Stomach (tissue), 9 donors: Measurements from ENCODE around the gene PSMD3. TPM values are rescaled to one million over a fixed set of nuclear protein-coding genes. Genes with fewer than 3 reads are reported as not detected.

ENCODE experiments used
- DNase-seq, 2 donors: peaks; one replicate each; pipeline versions ENCODE4 v3.0.0 to v3.0.0-alpha.2; 2013 to 2019
- H3K27ac ChIP-seq, 5 donors: fragments of 200-600 bp in 4 of 5; sonication (generic) in 4 of 5; one replicate each; pipeline ENCODE4 v1.5.1; 2013 to 2019; ENCODE audit warnings: mild to moderate bottlenecking in 1 of 5, moderate library complexity in 1 of 5
- H3K27me3 ChIP-seq, 3 donors: fragments of 200-600 bp; sonication (generic); one replicate each; pipeline ENCODE4 v1.5.1; 2017 to 2019; ENCODE audit warnings: mixed run types in 1 of 3
- H3K36me3 ChIP-seq, 4 donors: fragments of 200-600 bp; sonication (generic); 1 replicate in 3 of 4; 2 replicates in 1 of 4; pipeline ENCODE4 v1.5.1; 2016 to 2019
- H3K4me1 ChIP-seq, 4 donors: fragments of 200-600 bp; sonication (generic); one replicate each; pipeline ENCODE4 v1.5.1; 2016 to 2019
- H3K4me3 ChIP-seq, 4 donors: fragments of 200-600 bp; sonication (generic) in 3 of 4; one replicate each; pipeline ENCODE4 v1.5.1; 2016 to 2019; ENCODE audit warnings: mild to moderate bottlenecking in 1 of 4
- H3K9me3 ChIP-seq, 4 donors: fragments of 200-600 bp; sonication (generic); one replicate each; pipeline ENCODE4 v1.5.1; 2016 to 2019
- CTCF ChIP-seq, 7 experiments: fragments of 450-650 bp in 4 of 7; fragments of 200-600 bp in 3 of 7; sonication (generic) in 3 of 7; IDR thresholded peaks; one replicate each; pipeline ENCODE4 v1.5.1; 2016 to 2019; ENCODE audit warnings: antibody characterized with exemption in 7 of 7, control low read depth in 2 of 7, mild to moderate bottlenecking in 1 of 7
- EP300 ChIP-seq: sonication (generic); formaldehyde crosslinking; IDR thresholded peaks from one replicate; pipeline ENCODE4 v1.6.1; 2017; ENCODE audit warnings: antibody characterized with exemption
- POLR2A ChIP-seq, 4 donors: fragments of 450-650 bp; IDR thresholded peaks; one replicate each; pipeline ENCODE4 v1.6.1; 2016; ENCODE audit warnings: antibody characterized with exemption in 4 of 4, control low read depth in 2 of 4, mild to moderate bottlenecking in 1 of 4, moderate library complexity in 1 of 4
- POLR2AphosphoS5 ChIP-seq, 3 donors: sonication (generic); formaldehyde crosslinking; IDR thresholded peaks; one replicate each; pipeline ENCODE4 v1.6.1; 2016; ENCODE audit warnings: antibody characterized with exemption in 3 of 3
- WGBS, 5 donors: extraction: QIAGEN DNeasy Blood & Tissue Kit in 3 of 5; methylation state at CpG; one replicate each; pipeline versions ENCODE4 v1.1.5 to v1.1.7; 2013 to 2018; 5-methylcytosine and 5-hydroxymethylcytosine counted together
- intact Hi-C: fragments of 100-400 bp; cut with DNase I; formaldehyde crosslinking; loops from one replicate; pipeline ENCODE4 v1.15.1; 2023; ENCODE audit warnings: low total_unique reads
- polyA plus RNA-seq, 3 donors: library from polyadenylated mRNA; stranded (reverse); fragments of 200-250 nt; gene quantifications; one replicate each; pipeline ENCODE4 v1.2.3, GENCODE V29; 2013
- total RNA-seq, 5 donors: library from RNA; depleted of rRNA; stranded (reverse); fragments of >200 nt; gene quantifications; one replicate each; pipeline versions ENCODE4 v1.1.0 to v1.2.3, GENCODE V29; 2014 to 2016
- donor health status: healthy with polysubstance abuse.
- donor health status: Bipolar disorder and iron deficiency.
- donor health status: healthy.

Gene PSMD3
- total and polyA plus RNA-seq, 8 donors, result 13.4 to 140 (median 47.3) TPM

- Histone ChIP-seq H3K36me3 (peaks cover 47 to 82% (median 77%) of the 10 kb centered on the region in 4 donors), H3K27ac (peak overlapping the region; percentile 25 to 77 (median 69)), H3K4me3 (peak overlapping the region in 2 of 4 donors; percentile 5 to 13), H3K9me3 (no peaks in the 10 kb centered on the region), H3K4me1 (peaks cover 63 to 88% (median 71%) of the 10 kb centered on the region in 4 donors), H3K27me3 (no peaks in the 10 kb centered on the region)
- DNase-seq, result peak; percentile 61 to 79
- WGBS, 5 donors, result 29 to 67% (median 53%) methylated on average over 15 to 19 of the region's 19 CpGs
- no peak for TF ChIP-seq EP300
- no peak for TF ChIP-seq CTCF (IDR thresholded peaks at IDR 0.05)
- TF ChIP-seq POLR2AphosphoS5 (IDR thresholded peaks at IDR 0.05), result peak in 1 of 3 donors; percentile 14
- TF ChIP-seq POLR2A (IDR thresholded peaks at IDR 0.05), result no peak
- intact Hi-C loops, result loop anchor here (10.0 kb wide), 1 partner anchor 62 kb away; no protein-coding TSS in a partner anchor
These were observed 42.4 kb downstream of the PSMD3 start for GRCh38 chr17:40022961-40023541.

GRCh38 chr17:40023590-40024292 is 43.1 kb downstream of the PSMD3 start:
- intact Hi-C loops, result loop anchor here (10.0 kb wide), 1 partner anchor 61 kb away; no protein-coding TSS in a partner anchor
- peak; percentile 81 to 89 for DNase-seq
- 45 to 53% (median 50%) methylated on average over 10 of the region's 10 CpGs for WGBS, 5 donors
- H3K9me3 ChIP-seq, result no peaks in the 10 kb centered on the region
- H3K27ac ChIP-seq, result peak overlapping the region; percentile 25 to 77 (median 69)
- peaks cover 56 to 81% (median 64%) of the 10 kb centered on the region in 4 donors for H3K4me1 ChIP-seq
- H3K27me3 ChIP-seq, result no peaks in the 10 kb centered on the region
- TF ChIP-seq POLR2AphosphoS5 (IDR thresholded peaks at IDR 0.05), result peak in 2 of 3 donors; percentile 8 to 26
- TF ChIP-seq CTCF (IDR thresholded peaks at IDR 0.05), result no peak
- H3K36me3 ChIP-seq, result peaks cover 54 to 89% (median 83%) of the 10 kb centered on the region in 4 donors
- peak overlapping the region in 1 of 4 donors; percentile 13 for H3K4me3 ChIP-seq

GRCh38 chr17:40024901-40025300 is 44.3 kb downstream of the PSMD3 start:
- TF ChIP-seq EP300 (no peak), CTCF (IDR thresholded peaks at IDR 0.05) (no peak), POLR2A (IDR thresholded peaks at IDR 0.05) (no peak)
- H3K36me3 ChIP-seq, result peaks cover 58 to 91% (median 85%) of the 10 kb centered on the region in 4 donors

GRCh38 chr17:40025559-40025958 is 45.0 kb downstream of the PSMD3 start:
- no peak for DNase-seq
- peaks cover 47 to 64% (median 52%) of the 10 kb centered on the region in 4 donors for H3K4me1 ChIP-seq
- no peaks in the 10 kb centered on the region for H3K27me3 ChIP-seq
- TF ChIP-seq POLR2AphosphoS5 (IDR thresholded peaks at IDR 0.05) (no peak), CTCF (IDR thresholded peaks at IDR 0.05) (no peak), POLR2A (IDR thresholded peaks at IDR 0.05) (no peak), EP300 (no peak)
- no peak overlapping the region for H3K27ac ChIP-seq
- 79 to 92% (median 86%) methylated on average over 2 of the region's 2 CpGs for WGBS, 5 donors
- H3K36me3 ChIP-seq, result peaks cover 58 to 91% (median 85%) of the 10 kb centered on the region in 4 donors
- H3K4me3 ChIP-seq, result no peak overlapping the region
- H3K9me3 ChIP-seq, result no peaks in the 10 kb centered on the region
- intact Hi-C loops, result loop anchor here (10.0 kb wide), 1 partner anchor 59 kb away; no protein-coding TSS in a partner anchor

More at GRCh38 chr17:40024901-40025300, 44.3 kb downstream of the PSMD3 start:
- DNase-seq, result no peak
- no peaks in the 10 kb centered on the region for H3K9me3 ChIP-seq
- H3K27me3 ChIP-seq, result no peaks in the 10 kb centered on the region
- no peak overlapping the region for H3K4me3 ChIP-seq
- 91 to 94% (median 93%) methylated on average over 8 of the region's 8 CpGs for WGBS, 5 donors
- intact Hi-C loops, result loop anchor here (10.0 kb wide), 1 partner anchor 60 kb away; no protein-coding TSS in a partner anchor
- H3K27ac ChIP-seq, result no peak overlapping the region
- H3K4me1 ChIP-seq, result peaks cover 47 to 71% (median 53%) of the 10 kb centered on the region in 4 donors
